ENCODE measurements around the gene SRC.

Gene SRC

DNA sequence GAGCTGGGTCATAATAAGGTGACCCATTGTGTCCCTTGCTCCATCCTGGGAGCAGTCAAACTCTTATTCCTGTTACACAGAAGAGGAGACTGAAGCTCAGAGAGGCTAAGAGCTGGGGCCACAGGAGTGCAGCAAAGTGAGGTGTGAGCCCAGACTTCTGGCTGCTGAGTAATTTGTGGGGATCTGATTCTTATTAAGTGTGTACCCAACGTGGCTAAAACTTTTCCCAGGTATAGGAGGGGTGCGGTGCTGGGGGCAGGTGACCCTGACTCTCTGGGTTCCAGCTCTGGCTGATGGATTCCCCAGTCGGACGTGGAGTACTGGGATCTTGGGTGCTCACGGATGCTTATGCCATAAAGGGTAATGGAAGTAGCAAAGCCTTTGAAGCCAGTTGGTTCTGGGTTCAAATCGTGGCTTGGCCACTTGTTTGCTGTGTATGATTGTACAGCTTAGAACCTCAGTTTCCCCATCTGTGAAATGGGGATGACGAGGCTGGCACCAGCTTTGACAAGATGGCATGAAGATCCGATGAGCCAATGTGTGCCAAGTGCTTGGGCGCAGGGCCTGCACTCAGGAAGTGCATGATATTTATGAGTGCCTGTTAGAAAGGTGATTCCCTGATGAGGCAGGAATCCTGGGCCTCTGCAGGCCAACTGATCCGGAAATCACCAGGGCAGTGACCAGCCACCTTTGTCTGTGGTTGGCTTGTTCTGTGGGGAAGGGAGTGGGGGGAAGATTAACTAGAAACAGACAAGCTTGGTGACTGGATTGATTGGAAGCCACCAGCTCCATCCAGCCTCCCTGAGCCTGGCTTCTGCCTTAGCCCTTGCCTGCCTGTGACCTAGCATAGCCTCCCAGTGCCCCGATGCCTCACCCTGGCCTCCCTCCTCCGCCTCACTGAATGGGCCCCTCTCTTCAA, 6.0 kb downstream of the SRC start:
- no peak for DNase-seq

DNA sequence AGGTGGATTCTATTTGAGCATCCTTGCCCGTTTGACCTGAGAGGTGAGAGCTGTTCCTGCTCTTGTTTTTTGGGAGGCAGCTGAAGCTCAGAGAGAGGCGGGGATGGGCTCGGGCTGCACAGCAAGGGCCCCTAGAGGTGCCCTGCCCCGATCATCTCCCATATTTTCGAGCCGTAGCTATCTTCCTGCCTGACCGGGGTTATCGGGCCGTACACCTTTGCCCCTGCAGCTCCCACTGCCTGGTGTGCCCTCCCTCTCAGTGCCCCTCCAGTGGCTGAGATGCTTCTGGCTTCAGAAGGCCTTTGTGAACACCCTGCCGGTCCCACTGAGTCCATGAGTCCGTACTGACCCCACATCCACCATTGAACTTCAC, 6.7 kb downstream of the SRC start:
- DNase-seq, result no peak

DNA sequence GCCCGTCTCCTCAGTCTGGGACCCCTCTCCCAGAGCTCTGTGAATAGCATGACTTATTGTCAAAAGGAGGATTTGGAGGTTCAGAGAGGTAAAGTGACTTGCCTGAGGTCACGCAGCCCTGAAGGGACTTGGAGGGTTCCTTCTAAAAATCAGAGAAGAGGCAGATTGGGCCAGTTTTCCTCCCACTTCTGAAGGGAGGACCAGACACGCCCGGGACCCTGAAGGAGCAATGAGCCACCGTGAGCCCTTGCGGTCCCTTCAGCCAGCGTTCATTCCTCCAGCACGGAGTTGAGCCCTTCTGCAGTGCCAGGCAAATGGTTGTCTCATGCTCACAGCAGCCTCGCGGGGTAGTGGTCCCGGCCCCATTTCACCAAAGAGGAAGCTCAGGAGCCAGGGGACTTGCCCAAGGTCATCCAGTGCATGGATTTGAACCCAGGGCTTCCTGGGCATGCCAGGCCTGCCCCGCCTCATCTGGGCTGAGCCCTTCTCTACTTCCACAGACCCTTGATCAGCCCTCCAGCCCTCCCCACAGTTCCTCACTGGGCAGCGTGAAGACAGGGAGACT, 7.4 kb downstream of the SRC start:
- DNase-seq, result no peak

DNA sequence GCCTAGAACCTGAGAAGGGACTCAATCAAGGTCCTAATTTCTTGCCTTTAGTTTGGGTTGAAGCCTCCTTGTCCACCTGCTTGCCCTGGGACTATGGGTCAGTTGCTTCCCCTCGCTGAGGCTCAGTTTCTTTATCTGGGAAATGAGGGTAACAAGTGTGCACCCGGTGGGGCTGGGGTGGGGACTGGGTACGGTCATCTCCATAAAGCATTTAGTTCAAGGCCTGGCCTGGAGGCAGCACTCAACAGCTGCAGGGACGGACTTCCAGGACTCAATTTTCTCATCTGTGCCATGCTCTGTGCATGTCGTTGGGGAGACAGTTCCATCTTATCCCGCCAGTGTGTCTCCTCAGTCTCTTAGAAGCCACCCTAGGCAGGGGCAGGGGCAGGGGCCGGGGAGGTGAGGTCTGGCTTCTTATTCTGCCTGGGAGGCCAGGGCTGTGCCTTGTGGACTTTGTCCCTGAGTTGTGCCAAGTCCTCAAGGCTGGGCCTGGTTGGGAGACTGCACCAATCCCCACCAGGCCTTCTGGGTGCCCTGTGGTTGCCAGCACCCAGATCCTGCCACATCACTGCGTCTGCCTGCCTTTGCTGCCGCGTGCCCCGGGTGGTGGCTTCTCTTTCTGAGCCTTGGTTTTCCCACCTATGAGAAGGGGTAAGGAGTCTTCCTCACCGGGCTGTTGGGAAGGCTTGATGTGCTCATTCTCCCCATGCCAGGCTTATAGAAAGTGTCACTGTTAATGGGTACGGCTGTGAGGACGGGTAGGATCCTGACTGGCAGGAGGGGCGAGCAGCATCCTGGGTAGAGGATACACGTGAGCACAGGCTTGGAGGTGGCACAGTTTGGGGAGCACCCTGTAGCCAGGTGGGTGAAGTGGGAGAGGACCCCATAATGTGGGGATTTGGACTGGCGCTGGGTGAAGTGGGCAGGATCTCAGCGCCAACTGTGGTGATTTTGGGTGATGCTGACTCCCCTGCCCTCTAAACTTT, 8.6 kb downstream of the SRC start:
- no peak for DNase-seq

DNA sequence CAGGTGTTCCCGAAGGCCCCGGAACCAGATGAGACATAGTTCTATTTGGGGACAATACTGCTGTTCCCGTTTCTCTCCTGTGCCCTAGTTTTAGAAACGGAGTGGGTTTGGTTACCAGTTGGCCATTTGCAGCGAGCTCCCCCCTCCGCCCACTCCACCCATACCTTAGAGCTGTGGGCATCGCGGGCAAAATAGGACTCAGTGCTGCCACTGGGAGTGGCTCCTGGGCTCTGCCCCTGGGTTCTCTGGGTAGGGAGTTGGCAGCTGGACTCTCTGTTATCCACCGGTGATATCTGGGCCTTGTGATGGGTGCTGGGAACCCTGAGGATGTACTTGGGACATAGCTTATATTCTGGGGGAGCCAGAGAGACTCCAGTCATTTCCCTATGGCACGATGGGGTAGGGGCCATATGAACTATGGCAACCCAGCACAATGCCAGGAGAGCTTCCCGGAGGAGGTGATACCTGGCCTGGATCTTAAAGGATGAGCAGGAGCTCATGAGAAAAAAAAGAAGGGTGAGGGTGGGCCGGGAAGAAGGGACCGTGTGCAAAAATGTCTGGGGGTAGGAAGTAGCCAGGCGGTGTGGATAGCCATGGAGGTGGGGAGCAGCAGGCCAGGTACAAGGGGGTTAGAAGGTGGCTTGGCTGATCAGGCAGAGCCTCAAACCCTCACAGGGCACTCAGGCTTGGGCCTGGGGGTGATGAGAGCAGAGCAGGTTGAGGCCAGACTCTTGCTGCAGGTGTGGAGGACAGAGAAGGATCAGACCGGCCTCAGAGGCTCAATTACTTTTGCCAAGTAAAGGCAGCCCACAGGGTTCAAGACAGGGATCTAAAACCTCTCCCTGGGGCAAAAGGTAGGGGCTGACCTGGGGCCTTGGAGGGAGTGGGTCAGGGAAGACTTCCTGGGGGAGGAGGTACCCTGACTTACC, 9.6 kb downstream of the SRC start:
- no peak for DNase-seq

DNA sequence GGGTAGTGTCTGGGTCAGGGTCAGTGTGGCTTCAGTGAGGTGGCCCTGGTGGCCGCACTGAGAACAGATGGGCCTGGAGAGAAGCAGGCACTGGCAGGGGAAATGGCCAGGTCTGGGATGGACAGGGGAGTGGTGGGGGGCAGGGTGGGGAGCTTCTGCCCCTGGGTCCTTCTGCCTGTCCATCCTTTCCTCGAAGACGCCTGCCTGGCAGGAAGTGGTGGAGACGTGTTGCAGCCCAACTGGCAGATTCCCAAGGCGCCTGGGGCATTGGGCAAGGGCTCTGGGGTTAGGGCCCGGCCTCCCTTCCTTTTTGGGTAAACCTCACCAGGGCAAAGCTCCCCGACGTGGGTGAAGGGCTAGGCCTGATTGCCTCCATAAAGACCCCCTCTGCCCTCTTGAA, 10.4 kb downstream of the SRC start:
- DNase-seq, result no peak

DNA sequence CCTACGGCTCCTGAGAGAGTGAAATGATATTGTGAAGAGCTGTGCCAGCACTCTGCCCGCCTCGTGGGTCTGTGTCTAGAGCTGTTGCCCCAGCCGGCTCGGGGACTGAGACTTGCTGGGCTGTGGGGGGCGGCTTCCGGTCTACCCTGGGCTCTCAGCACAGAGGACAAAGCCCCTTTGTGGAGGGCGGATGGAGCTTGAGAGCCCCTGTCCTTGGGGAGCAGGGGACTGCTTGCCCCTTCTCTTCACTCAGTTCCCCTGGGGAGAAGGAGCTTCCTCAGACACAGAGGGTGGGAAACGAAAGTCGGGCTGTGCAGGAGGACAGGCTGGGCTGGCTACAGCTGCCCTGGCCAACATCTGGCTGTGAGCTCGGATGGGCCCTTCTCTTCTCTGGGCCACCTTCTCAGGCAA, 11.0 kb downstream of the SRC start:
- no peak for DNase-seq

DNA sequence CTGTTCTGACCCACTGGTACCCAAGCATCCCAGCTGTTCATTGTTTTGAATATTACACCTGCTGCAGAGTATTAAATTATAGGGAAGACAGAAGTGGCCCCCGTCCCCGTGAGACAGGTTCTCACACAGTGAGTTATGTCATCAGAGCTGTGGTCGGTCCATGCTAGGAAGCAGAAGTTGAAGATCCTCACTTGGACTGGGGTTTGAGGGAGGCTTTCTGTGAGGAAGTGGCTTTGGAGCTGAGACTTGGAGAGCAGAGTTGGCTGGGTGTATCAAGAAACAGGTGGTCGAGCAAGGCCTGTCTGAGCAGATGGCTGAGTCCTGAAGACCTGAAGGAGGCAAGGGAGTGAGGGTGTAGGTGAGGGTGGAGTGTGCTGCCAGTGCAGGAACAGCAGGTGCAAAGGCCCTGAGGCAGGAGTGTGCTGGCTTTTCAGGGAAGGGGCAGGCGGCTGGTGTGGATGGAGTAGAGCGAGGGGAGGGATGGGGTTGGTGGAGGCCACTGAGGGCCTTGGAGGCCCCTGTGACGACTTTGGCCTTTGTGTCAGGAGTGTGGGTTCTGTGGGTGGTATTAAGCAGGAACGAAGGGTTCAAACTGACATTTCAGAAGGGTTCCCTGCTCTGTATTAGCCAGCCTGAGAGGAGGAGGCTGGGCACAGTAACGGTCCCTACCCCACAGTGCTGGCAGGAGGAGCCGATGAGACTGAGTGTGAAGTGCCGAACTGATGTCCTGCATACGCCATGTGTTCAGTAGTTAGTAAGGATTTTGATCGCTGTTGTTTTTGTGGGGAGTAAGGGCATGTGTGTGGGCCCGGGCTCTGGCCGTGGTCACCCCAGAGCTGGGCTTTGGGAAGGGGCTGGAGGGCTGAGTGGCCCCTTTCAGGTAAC, 11.8 kb downstream of the SRC start:
- DNase-seq, result no peak

DNA sequence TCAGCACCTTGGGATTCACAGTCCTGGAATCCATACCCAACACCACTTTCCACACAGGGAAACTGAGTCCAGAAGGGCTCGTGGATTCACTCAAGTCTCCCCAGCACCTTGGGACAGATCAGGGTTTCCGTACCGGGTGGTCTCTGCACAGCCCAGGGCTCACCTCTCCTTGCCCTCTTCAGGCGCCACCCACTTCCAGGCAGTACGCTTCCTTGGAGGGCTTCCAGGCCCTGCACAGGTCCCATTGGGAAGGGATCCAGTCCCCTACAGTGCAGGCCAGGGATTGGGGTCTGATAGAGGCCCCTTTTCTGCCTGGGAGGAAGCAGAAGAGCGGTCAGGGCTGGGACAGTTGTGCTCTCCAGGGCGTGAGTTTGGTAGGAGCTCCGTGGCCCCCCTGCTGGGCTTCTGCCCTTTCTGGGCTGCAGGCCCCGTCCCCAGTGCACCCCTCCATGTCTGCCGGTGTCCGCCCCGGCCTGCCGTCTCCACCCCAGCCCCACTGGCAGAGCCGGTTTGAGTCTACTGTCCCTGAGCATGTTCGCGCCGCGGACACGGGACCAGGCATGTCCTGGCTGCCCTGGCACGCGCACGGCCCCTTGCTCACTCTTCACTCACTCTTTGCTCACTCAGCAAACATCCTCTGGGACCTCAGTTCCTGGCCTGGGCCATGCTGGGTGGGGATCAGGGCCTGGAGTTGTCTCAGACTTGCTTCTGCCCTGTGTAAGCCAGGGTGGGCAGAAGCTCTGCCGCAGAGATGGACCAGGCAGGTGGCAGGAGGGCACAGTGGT, 12.6 kb downstream of the SRC start:
- no peak for DNase-seq

DNA sequence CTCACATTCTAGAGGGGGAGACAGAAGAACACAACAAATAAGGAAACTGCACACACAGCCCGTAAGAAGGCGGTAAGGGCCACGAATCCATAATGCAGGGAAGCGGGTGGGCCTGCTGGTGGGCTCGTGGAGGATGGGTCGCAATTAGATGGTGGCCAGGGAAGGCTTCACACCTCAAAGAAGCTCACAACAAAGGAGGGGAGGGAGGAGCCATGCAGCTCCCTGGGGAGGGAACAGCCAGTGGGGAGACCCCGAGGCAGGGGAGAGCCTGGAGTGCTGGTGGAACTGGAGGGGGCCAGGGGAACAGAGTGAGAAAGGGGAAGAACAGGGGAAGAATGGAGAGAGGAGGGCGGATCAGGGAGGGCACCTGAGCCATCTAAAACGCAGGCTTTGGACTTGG, 13.4 kb downstream of the SRC start:
- no peak for DNase-seq

DNA sequence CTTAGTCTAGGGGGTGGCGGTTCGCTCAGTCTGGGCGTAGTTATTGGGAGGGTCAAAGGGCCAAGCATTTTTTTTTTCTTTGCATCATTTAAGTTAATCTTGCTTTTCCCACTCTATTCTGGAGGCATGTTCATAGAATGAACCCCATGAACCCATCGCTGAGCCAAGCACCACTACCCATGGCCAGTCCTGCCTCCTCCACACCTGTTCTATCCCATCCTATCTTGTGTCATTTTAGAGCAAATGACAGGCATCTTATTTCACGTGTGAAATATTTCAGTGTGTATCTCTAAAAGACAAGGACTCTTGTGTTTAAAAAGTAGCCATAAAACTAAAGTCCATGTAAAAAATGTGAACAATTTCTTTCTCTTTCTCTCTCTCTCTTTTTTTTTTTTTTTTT, 13.9 kb downstream of the SRC start:
- no peak for DNase-seq

DNA sequence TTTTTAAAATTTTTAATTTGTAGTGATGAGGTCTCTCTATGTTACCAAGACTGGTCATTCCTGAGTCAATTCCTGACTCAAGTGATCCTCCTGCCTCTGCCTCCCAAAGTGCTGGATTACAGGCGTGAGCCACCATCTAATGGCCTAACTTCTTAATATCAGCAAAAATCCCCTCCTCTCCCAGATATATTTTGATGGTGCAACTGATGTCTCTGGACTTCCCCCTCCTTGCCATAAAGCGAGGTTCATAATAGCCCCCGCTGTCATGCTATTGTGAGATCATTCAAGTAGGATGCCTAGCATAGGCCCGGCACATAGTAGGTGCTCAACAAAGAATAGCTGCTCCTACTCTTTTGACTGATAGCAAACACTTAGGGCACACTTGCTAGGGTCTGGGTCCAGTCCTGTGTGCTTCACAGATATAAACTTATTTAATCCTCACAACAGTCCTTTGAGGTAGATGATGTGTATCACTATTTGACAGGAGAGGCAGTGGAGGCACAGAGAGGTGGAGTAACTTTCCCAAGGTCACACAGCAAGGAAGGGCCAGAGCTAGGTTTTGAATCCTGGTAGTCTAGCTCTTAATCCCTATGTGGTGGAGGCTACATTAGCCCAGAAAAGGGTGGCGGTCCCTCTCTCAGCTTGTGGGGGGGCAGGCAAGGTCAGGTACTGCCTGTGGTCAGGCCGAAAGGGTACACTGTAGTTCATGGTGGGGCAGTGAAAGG, 14.6 kb downstream of the SRC start:
- DNase-seq, result no peak

DNA sequence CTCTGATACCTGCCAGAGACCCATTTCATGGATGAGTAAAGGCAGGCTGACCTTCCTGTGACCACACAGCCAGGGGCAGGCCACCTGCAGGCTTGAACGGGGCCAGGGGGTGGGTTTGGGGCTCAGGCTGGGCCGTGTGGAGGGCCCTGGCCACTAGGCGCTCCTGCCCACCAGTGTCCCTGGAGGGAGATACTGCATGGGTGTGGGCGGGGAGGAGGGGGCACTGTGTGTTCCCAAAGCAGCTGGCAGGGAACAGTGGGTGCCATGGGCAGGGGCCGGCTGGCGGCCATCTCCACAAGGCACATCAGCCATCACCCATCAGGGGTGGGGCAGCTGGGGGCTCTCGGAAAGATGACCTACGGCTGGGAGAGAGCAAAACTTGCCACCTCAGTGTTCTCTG, 15.4 kb downstream of the SRC start:
- no peak for DNase-seq

DNA sequence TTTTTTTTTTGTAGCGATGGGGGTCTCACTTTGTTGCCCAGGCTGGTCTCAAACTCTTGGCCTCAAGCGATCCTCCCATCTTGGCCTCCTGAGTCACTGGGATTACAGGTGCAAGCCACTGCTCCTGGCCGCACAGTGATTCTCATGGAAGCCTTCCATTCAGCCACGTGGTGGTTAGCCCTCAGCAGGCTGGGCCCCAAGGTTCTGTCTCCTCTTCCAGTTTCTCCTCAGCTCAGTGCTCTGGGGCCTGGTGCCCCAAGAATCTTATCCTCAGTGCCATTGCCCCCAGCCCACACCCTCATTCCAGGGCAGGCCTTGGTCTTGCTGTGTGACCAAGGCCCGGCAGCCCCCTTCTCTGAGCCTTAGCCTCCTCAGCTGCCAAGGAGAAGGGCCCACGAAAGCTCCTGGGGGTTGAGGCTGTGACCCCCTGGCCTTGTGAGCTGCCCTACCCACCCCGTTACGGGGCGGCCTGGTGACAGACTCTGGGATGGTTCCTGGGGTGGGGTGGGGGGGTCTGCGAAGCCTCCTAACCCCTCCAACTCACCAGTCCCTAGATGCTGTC, 16.4 kb downstream of the SRC start:
- DNase-seq, result no peak

DNA sequence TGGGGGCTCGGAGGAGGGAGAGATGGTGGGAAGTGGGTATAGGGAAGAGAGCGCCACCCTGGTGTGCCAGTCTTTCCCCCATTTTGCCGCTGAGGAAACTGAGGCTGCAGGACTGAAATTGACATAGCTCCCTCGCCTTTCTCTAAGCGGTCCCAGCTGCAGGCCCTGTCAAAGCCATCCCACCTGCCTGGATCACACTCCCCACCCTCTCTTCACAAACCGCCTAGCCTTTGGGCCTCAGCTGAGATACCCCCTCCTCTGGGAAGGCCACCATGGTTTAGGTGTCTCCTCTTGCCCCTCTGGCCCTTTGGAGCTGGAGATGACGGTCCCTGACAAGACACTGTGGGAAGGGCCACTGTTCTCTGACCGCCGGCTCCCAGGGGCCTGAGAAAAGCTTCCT, 16.9 kb downstream of the SRC start:
- DNase-seq, result no peak

DNA sequence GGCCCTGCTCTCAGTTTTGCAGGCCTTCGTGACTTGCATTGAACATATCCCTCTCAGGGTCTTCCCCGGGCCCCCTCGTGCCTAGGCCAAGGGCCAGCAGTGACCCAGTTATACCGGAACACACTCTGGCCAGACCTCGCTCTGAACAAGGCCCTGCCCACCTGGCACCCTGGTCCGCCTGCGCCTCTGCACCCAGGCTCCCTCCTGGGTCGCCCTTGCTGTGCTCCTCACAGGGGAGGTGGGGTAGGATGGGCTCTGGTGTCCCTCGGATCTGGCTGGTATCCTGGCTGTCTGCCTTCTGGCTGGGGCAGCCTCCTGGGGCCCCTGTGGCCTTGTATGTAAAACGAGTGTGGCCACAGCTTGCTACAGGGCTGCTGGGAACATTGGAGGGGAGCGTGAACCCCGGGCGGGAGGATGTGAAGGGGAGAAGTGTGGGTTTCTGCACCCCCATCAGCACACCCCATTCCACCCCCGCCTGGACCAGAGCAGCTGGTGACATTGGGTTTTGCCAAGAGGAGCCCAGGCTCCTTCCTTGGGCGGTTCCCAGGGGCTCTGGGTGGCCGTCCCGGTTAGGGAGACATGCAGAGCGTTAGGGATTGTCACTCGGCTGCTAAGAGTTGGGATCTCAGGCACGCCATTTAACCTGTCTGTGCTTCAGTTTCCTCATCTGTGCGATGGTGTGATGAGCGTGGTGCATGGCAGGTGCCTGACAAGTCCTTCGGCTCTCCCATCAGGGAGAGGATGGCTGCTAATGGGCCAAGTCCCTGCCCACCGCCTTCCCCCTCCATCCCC, 17.5 kb downstream of the SRC start:
- DNase-seq, result no peak

DNA sequence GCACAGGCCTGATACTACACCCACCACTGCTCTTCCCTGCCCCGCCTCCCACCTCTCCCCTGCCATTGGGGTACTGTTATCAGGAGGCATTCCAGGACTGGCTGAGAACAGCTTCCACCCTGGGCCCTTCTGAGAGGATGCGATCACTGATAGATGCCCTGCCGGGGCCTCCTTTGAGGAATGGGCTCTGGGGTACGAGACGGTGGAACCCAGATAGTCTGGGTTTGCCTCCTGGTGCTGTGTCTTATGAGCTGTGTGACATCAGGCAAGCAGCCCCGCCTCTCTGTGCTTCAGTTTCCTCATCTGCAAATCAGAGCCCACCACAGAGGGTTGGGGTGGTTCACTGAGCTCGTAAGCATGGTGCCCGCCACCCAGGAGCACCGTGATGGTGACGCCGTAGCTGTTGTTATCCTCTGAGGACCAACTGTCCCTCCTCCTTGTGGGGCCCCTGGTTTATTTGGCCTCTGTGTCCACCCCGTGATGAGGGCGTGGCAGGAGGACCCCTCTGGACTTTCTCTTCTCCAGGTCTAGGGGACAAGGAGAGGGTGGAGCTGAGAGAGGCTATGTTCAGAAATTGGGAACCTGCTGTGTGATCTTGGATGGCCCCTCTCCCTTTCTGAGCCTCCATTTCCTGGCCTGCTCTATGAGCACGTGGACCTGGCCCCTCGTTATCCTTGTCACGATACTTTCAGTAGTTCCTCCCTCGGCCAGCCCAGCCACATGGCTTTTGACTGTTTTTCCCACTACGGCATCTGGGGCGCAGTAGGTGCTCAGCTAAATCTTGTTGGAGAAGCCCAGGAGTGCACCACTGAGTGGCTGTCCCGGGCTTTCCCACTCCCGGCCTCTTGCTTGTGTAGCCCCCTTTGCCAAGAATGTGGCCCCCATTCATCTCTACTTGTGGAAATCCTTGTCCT, 18.3 kb downstream of the SRC start:
- DNase-seq, result no peak

DNA sequence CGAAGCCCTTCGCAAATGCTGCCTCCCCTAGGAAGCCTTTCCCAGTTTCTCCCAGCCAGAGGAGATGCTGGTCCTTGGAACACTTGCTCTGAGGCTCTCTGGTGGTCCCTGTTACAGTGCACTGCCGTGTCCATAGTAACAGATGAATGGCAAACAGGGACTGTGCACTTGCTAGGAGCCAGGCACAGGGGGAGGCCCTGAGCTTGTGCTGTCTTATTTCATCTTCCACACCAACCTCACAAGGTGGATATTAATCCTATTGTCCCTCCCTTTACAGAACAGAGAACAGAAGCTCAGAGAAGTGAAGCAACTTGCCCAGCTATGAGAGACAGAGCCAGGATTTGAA, 19.0 kb downstream of the SRC start:
- DNase-seq, result no peak

All from activated naive CD4-positive, alpha-beta T cell treated with anti-CD3 and anti-CD28 coated beads, Interleukin-2, amount 50 U/mL, for 16 hours (primary cell).